H1 (cell line): ENCODE data around the gene PTPN13. TPM values are rescaled to one million over a fixed set of nuclear protein-coding genes. Genes with fewer than 3 reads are reported as not detected.

ENCODE experiments used
- RFX5 ChIP-seq: IDR thresholded peaks from 2 replicates; pipeline ENCODE4 v1.6.1; 2011; ENCODE audit warnings: low read depth, low read length, improper control_type of control experiment, borderline replicate concordance
- SP1 ChIP-seq: IDR thresholded peaks from 2 replicates; pipeline ENCODE4 v1.6.1; 2011; ENCODE audit warnings: low read depth, low read length
- TAF7 ChIP-seq: optimal IDR thresholded peaks from 2 replicates; pipeline ENCODE3; 2011; ENCODE audit warnings: low read depth, mild to moderate bottlenecking, inconsistent platforms, low read length, moderate library complexity, borderline replicate concordance
- polyA plus RNA-seq, 7 experiments: library from polyadenylated mRNA; depleted of rRNA in 3 of 7; stranded (reverse) in 5 of 7; unstranded in 2 of 7; fragments of >200 nt in 5 of 7; fragments of 200-250 nt in 2 of 7; gene quantifications; 1 replicate in 5 of 7; 2 replicates in 1 of 7; 4 replicates in 1 of 7; pipeline versions ENCODE4 v1.2.1 to v1.2.3, GENCODE V29; 2011 to 2013; ENCODE audit warnings: missing spikeins in 2 of 7, mixed read lengths in 2 of 7
- total RNA-seq: library from RNA; stranded (reverse); fragmentation: NEBNext Ultra II Directional; extraction: Animal tissue kit (Norgen Biotek cat#: 25700); gene quantifications from 2 replicates; pipeline ENCODE4 v1.2.1, GENCODE V29; 2021

PTPN13 gene
- total and polyA plus RNA-seq, 2 of the 8 experiments (the other 6 are each of a cell fraction or from before 2014, with no cell fraction given), result 12.7 to 57.9 TPM

DNA sequence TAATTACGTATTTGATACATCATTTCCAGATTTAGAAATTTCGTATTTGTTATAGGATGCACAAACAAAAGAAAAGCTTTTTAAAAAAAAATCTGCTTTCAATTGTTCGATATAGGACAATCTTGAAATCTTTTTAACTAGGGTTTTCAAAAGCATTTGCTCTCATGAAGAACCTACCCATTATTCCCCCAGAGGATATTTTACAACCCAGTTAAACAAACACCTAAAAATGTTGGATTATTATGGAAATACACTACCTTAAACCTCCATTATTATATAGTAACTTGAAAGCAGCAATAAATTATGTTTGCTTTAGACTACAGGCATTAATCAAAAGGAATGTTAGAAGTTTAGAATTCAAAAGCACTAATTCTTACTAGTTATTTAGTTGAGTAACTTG is 110.5 kb downstream of the PTPN13 start (continued):
- TF ChIP-seq RFX5, result no peak
- no peak for TF ChIP-seq TAF7
- no peak for TF ChIP-seq SP1
